Glomerular visceral epithelial cell (primary cell): ENCODE results near the gene S100A2.
"Not testable (repeated sequence)": the region's sequence is repeated elsewhere in the genome, so short reads cannot be mapped to it uniquely, and the experiment has no call there.

Experiments
- DNase-seq: peaks from one replicate; pipeline ENCODE4 v3.0.0-alpha.2; 2016; ENCODE audit errors: extremely low spot score

S100A2 gene

DNA sequence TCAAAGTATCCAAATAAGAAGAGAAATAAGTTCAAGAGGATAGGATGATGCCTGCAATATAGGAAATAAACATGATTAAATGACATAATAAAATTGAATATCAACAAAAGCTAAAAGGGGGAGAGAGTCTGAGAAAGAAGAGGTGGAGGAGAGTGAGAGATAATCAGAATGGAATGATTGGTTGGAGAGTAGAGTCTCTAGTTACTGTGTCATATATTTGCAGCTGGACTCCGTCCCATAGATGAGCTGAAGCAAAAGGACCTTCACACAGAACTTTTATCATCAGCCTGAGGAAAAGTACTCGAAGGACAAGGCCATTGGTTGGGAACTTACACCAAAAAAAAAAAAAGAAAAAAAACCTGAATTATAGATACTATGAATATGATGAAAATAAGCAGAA is 22.8 kb upstream of the S100A2 start:
- no peak for DNase-seq

DNA sequence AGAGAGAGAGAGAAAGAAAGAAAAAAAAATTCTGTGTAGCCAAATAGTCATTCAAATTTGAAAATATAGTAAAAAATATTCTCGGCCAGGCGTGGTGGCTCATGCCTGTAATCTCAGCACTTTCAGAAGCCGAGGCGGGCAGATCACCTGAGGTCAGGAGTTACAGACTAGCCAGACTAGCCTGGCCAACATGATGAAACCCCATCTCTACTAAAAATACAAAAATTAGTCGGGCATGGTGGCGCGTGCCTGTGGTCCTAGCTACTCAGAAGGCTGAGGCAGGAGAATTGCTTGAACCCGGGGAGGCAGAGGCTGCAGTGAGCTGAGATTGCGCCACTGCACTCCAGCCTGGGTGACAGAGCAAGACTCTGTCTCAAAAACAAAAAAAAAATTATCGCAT is 22.4 kb upstream of the S100A2 start:
- DNase-seq = not testable (repeated sequence)

DNA sequence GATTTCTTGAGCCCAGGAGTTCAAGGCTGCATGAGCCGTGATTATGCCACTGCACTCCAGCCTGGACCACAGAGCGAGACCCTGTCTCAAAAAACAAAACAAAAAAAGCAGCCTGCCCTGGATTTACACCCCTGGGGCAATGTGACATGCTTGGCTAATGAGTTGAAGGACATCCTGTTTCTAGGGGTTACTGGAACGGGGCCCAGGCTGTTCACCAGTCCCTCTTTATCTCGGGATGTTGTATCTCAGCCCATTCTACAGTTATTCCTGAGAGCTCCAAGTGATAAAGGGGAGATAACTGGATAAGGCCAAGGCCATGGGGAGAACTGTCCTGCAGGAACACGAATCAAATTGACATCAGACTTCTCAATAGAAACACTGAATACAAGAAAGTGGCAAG is 21.7 kb upstream of the S100A2 start:
- DNase-seq = no peak

DNA sequence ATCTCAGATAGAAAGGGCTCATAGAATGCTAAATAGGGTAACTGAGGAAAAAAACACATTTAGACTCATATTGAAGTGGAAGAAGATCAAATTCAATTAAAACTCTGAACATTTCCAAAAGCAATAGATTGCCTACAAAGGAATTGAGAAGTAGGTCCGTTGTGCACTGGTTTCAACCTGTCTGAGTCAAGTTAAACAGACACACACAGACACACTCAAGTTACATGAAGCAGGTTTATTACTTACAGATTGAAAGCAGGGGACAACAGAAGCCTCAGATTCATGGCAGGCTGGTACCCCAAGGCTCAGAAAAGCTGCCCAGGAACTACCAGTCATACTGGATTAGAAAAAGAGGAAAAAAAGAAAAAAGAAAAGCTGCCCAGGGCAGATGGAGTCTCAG is 20.7 kb upstream of the S100A2 start:
- DNase-seq = no peak

DNA sequence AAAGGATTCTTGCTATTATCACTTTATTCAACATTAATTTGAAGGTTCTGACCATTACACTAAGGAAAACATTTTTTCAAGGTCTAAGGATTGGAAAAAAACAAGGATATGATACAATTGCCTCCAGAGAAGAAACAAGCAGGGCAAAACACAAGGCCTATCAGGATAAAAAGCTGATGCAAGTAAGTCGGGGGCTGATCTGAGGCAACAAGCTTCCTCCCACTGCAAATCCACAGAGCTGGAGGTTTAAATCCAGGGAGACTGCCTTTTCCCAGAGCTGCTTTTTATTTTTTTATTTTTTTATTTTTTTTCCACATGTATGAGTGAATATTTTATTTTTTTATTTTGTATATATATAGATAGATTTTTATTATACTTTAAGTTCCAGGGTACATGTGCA is 19.4 kb upstream of the S100A2 start:
- no peak for DNase-seq

DNA sequence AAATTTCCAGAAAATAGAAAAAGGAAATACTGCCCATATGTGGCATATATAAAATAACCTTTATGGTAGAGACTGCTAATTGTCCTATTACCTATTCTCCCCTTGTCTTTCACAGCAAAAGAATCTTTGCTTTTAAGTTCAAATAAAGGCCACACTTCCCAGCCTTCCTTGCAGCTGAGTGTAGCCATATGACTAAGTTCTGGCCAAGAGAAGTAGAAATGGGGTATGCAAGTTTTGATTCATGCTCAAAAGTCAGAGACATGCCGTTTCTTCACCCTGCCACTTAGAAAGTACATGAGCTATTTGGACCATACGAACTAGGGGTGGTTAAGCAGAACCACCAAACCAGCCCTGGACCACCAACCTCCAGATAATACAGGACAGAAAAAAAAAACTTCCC is 18.3 kb upstream of the S100A2 start:
- DNase-seq = no peak

DNA sequence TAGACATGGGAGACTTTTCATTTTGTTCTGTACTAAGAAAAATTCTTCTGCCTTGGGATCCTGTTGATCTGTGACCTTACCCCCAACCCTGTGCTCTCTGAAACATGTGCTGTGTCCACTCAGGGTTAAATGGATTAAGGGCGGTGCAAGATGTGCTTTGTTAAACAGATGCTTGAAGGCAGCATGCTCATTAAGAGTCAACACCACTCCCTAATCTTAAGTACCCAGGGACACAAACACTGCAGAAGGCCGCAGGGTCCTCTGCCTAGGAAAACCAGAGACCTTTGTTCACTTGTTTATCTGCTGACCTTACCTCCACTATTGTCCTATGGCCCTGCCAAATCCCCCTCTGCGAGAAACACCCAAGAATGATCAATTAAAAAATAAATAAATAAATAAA is 17.9 kb upstream of the S100A2 start:
- not testable (repeated sequence) for DNase-seq

DNA sequence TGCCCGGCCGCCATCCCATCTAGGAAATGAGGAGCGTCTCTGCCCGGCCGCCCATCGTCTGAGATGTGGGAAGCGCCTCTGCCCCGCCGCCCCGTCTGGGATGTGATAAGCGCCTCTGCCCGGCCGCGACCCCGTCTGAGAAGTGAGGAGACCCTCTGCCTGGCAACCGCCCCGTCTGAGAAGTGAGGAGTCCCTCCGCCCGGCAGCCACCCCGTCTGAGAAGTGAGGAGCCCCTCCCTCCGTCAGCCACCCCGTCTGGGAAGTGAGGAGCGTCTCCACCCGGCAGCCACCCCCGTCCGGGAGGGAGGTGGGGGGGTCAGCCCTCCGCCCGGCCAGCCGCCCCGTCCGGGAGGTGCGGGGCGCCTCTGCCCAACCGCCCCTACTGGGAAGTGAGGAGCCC is 17.2 kb upstream of the S100A2 start:
- not testable (repeated sequence) for DNase-seq

DNA sequence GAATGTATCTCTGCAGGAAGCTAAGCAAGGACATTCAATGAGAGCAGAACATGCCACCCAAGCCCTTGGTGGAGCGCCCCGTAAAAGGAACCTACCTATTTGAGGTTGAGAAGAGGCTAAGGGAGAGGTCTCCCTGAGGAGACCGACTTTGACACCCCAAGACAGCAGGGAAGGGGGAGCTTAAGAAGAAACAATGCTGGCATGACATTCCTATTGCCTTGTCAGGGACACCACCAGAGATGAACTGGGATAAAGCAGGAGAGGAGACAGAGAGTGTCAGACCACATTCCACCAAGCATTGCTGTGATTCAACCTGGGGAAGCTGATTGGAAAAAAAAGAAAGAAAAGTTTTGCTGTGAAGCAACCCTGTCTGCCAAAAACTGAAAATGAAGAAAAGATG is 13.3 kb upstream of the S100A2 start:
- DNase-seq = no peak

DNA sequence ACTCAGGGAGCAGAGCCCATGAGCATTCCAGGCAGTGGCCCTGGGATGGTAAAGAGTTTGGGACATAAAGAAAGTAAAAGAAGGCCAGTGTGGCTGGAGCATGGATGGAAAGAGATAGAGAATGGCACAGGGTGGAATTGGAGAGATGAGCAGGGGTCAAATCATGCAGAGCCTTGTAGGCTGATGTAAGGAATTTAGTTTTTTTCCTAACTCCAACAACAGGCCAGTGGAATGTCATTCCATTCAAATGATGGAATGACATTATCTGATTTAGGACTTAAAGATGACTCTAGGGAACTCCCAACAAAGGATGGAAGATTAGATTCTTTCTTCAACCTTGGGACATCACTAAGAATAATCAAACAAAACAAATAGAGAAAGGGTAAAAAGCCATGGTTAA is 12.8 kb upstream of the S100A2 start:
- DNase-seq = no peak

DNA sequence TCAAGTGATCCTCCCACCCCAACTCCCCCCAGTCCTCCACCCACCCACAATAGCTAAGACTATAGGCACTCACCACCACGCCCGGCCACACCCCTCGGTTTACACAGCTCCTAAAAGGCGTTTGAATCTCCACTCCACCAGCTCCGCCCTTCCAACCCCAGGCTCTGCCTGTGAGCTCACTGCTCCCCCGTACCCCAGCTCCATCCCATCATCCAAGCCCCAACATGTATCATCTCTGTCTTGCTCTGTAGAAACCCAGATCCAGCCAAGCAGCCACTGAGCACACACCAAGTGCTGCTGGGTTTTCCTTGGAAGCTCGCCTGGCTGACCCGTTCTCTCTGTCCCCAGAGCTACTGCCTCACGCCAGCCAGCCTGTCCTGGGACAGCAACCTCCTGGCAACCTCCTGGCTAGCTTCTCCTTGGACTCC is 12.0 kb upstream of the S100A2 start:
- no peak for DNase-seq

DNA sequence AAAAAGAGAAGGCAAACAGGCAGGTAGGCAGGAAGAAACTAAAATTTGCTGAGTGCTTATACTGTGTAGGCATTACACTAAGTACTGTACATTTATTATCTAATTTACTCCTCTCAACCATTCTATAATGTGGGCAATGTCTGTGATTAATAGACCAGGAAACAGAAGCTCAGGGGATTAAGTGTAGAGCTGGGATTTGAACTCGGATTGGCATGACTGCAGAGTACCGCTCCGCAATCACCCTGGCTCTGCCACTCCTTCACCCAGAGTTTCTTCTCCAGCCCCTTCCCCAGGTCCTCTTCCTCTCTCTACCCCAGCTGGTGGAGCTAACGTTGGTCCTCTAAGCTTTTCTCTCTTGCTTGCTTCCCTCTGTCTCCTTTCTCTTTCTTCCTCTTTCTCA is 11.5 kb upstream of the S100A2 start:
- DNase-seq = no peak

DNA sequence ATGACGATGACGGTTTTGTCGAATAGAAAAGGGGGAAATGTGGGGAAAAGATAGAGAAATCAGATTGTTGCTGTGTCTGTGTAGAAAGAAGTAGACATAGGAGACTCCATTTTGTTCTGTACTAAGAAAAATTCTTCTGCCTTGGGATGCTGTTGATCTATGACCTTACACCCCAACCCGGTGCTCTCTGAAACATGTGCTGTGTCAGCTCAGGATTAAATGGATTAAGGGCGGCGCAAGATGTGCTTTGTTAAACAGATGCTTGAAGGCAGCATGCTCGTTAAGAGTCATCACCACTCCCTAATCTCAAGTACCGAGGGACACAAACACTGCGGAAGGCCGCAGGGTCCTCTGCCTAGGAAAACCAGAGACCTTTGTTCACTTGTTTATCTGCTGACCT is 9.9 kb upstream of the S100A2 start:
- not testable (repeated sequence) for DNase-seq

DNA sequence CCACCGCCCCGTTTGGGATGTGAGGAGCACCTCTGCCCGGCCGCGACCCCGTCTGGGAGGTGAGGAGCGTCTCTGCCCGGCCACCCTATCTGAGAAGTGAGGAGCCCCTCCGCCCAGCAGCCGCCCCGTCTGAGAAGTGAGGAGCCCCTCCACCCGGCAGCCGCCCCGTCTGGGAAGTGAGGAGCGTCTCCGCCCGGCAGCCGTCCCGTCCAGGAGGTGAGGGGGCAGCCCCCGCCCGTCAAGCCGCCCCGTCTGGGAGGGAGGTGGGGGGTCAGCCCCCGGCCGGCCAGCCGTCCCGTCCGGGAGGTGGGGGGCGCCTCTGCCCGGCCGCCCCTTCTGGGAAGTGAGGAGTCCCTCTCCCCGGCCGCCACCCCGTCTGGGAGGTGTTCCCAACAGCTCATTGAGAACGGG is 9.4 kb upstream of the S100A2 start:
- not testable (repeated sequence) for DNase-seq

DNA sequence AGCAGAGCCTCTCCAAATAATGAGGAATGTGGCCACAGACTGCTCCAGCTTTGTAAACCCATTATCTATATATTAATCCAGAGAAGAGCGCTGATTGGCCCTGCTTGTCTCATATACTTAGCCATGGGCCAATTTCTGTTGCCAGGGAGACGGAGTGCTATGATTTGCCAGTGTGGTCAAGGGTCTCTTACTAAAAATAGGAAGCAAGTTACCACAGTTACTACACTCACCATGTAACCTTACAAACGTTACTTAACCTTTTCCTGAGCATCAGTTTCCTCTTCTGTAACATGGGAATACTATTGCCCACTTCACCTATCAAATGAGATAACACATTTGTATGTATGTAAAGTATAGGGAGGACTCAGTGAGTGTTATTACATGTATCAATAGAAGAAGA is 7.7 kb upstream of the S100A2 start:
- no peak for DNase-seq

DNA sequence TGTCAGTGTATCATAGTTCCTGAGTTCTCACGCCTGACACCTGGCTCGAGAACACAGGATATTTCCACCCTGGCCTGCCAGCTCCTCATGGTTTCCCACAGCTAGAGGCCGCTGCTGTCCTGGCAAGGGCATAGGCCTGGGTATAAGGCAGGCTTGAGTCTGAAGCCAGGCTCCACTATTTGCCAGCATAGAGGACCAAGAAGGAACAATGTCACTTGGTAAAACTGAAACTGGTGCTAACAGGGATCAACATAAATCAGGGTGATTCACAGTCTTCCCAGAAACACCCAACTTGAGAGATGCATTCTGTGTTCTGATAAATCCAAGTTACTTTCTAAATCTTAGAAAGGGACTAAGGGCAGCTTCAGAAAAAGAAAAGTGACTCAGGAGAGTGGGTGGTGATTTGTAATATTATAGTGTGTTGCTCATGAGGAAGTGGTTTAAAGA is 6.9 kb upstream of the S100A2 start:
- peak; percentile 88 for DNase-seq

DNA sequence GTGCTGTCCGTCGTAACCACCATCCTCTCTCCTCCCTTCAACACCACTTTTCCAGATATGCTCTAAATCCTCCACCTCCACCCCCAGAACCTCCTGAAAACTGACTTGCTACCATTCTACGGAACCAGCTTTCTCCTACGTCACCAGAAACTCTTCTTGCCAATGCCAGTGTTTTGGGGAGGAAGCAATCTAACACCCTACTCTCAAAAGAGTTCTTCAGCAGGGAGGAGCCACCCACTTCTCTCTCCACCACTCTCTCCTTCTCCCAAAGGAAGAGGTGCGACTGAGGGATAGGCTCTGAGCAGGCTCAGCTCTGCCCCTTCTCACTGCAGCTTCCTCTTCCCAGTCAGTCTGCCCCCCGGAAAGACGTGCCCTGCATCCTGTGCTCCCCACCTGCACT is 6.1 kb upstream of the S100A2 start:
- DNase-seq = no peak

DNA sequence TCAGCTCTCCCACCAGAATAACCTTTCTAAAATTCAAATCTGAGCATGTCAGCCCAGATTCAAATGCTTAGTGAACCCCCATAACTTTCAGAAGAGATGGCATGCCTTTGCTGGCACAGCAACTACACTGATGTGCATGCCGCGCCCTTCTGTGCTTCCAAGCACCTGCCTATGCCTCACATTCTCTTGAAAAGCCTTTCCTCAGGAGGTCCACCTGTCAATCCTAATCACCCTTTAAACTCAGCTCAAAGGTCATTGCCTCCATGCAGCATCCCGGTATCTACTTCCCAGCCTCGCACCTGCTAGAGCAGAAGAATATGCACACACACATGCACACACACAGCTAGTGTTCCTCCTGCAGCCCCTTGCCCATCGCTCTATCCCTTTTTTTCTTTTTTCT is 5.2 kb upstream of the S100A2 start:
- DNase-seq = no peak

DNA sequence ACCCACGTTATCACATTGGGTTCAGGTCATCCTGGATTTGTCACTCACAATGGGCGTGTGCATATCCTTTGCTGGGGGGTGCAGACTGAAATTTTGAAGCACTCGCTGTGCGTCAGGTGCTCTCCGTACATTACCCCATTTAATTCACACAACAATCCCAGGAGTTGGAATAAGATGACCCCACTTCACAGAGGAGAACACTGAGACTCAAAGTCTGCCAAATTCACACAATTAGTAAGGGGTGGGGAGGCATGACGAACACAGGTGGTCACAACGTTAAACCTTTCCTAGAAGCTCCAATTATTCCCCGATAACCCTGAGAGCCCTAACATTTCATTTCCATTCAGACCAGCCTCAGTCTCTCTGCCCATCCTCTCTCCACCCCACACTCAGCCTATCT is 3.8 kb upstream of the S100A2 start:
- DNase-seq = no peak

DNA sequence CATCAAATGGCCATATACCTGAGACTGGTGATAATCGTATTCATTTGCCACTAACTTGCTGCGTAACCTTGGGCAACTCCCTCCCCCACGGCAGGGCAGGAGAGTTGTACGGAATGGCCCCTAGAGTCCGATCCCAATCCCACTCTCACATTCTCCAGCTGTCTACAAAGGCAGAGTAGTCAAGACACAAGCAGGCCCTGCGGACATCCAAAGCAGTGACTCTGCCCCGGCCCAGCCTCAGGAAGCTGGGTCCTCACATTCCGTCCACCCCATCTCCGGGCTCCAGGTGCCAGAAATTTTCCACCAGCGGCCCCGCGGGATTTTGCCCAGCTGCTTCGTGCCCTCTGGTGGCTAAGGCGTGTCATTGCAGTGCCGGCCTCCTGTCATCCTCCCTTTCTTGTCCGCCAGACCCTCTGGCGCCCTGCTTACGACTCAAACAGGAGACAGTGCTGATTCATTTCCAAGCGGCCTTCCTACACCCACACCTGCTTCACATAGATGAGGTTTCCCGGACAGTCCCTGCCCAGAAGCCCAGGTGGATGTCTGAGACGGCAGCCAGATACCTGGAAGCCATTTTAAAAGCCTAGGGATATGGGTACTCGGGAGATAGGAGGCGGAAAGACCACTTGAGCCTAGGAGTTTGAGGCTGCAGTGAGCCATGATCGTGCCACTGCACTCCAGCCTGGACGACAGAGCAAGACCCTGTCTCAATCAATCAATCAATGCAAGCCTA is 2.9 kb upstream of the S100A2 start:
- DNase-seq = peak; percentile 93

DNA sequence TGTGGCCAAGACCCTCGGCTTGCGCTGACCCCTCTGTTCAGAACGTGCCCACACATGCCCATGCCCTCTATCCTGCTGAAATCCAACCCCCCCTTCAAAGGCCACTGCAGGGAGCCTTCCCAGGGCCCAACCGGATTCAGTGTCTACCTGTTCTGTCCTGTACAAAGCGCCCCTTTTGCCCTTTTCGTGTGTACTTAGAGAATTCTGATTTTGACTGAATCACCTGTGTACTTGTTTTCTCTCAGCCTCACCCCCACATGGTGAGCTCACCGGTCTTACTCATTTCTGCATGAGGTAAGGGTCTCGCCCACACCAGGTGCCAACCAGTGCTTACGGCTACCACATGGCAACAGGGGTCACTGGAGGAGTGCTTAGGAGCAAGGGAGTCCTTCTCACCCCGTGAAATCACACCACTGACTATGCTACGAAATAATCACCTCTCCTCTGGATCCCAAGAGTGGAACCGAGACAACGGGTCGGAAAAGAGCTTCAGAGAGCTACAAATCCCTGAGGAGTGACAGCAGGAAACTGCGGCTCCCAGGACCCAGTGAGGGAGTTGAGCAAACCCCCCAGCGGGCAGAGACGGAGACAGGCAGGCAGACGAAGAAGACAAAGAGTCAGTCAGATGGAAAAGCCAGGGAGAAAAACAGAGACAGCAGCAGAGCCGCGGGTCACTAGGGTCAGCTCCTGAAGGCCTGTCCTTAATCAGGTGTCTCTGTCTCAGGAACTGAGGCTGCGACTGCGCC is 2.1 kb upstream of the S100A2 start:
- peak; percentile 90 for DNase-seq

DNA sequence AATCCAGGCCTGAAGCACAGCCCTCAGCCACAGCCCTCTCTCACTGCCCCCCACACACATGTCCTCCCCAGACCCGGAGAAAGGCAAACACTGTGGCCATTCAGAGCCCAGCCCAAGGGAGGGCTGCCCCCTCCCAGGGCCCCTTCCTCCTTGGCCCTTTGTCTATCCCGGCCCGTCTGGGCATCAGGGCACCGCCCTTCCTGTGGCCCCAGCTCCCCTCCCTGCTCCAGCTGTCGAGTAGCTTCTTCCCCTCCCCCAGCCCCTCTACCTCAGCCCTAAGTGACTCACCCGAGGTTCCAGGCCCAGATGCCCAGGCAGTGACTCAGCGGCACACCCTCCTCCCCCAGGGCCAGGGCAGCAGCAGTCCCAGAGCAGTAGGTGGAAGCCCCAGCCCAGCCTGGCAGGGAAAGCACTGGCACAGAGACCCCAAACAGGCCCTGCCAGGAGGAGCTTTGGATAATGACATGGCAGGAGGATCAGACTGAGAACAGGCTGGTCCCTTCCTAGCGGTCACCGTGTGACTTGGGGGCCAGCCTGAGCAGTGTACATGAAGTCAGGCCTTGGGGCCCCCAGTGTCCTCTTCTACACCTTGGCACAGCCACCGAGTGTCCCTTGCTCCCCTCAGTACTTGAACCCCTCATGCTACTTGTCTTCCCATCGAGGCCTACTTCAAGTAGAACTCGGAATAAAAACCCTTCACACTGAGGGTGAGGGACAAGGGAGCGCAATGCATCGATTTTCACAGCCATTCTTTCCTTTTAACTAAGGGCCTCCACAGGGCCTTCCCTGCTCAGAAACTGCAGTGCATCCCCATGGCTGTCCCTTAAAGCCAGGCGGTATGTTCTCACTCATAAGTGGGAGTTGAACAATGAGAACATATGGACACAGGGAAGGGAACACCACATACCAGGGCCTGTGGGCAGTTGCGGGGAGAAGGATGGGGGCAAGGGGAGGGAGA is 1.0 kb upstream of the S100A2 start:
- peak; percentile 100 for DNase-seq
